Spleen (tissue), 11 donors: Measurements from ENCODE around the gene CFAP157. TPM values are rescaled to one million over a fixed set of nuclear protein-coding genes. Genes with fewer than 3 reads are reported as not detected.

ENCODE experiments used
- DNase-seq: peaks from one replicate; pipeline ENCODE4 v3.0.0-alpha.2; 2020
- H3K27ac ChIP-seq, 8 donors: fragments of 200-600 bp; sonication (generic) in 7 of 8; 1 replicate in 4 of 8; 2 replicates in 4 of 8; pipeline versions ENCODE4 v1.5.0 to v1.8.0; 2016 to 2021; ENCODE audit warnings: inconsistent platforms in 4 of 8, mild to moderate bottlenecking in 4 of 8, moderate library complexity in 1 of 8
- H3K27me3 ChIP-seq, 7 donors: fragments of 200-600 bp; sonication (generic) in 6 of 7; replicated peaks in 1 of 7; 1 replicate in 4 of 7; 2 replicates in 3 of 7; pipeline versions ENCODE4 v1.5.0 to v1.8.0; 2016 to 2021; ENCODE audit warnings: inconsistent platforms in 3 of 7, mild to moderate bottlenecking in 1 of 7
- H3K36me3 ChIP-seq, 6 donors: fragments of 200-600 bp; sonication (generic) in 5 of 6; 1 replicate in 4 of 6; 2 replicates in 2 of 6; pipeline versions ENCODE4 v1.5.0 to v1.8.0; 2016 to 2021; ENCODE audit warnings: inconsistent platforms in 2 of 6
- H3K4me1 ChIP-seq, 6 donors: fragments of 200-600 bp; sonication (generic) in 5 of 6; 1 replicate in 3 of 6; 2 replicates in 3 of 6; pipeline versions ENCODE4 v1.5.0 to v1.8.0; 2016 to 2021; ENCODE audit warnings: inconsistent platforms in 3 of 6
- H3K4me3 ChIP-seq, 8 donors: fragments of 200-600 bp; sonication (generic) in 7 of 8; 1 replicate in 4 of 8; 2 replicates in 4 of 8; pipeline versions ENCODE4 v1.5.0 to v1.8.0; 2016 to 2021; ENCODE audit warnings: inconsistent platforms in 4 of 8, mild to moderate bottlenecking in 4 of 8, moderate library complexity in 2 of 8
- H3K9me3 ChIP-seq, 8 donors: fragments of 200-600 bp; sonication (generic) in 7 of 8; 1 replicate in 4 of 8; 2 replicates in 4 of 8; pipeline versions ENCODE4 v1.5.0 to v1.8.0; 2016 to 2021; ENCODE audit warnings: inconsistent platforms in 4 of 8
- POLR2A ChIP-seq, 3 donors: fragments of 450-650 bp; IDR thresholded peaks; one replicate each; pipeline ENCODE4 v1.5.1; 2017; ENCODE audit warnings: antibody characterized with exemption in 3 of 3, mild to moderate bottlenecking in 1 of 3
- POLR2AphosphoS5 ChIP-seq, 3 donors: sonication (generic); formaldehyde crosslinking; IDR thresholded peaks; one replicate each; pipeline ENCODE4 v1.5.1; 2017; ENCODE audit warnings: antibody characterized with exemption in 3 of 3
- WGBS, 5 donors: extraction: QIAGEN DNeasy Blood & Tissue Kit in 3 of 5; methylation state at CpG; one replicate each; pipeline versions ENCODE4 v1.1.5 to v1.1.7; 2013 to 2018; 5-methylcytosine and 5-hydroxymethylcytosine counted together
- intact Hi-C: fragments of 100-400 bp; cut with DNase I; formaldehyde crosslinking; loops from one replicate; pipeline ENCODE4 v1.15.0; 2023; ENCODE audit warnings: low total_unique reads
- polyA plus RNA-seq, 3 donors: library from polyadenylated mRNA; stranded (reverse); fragments of 200-250 nt; gene quantifications; one replicate each; pipeline ENCODE4 v1.2.1, GENCODE V29; 2013
- total RNA-seq, 7 donors: library from RNA; depleted of rRNA in 3 of 7; stranded (reverse); fragments of >200 nt in 3 of 7; fragmentation: NEBNext Ultra II Directional in 4 of 7; extraction: Animal tissue kit (Norgen Biotek cat#: 25700) in 4 of 7; gene quantifications; one replicate each; pipeline versions ENCODE4 v1.1.0 to v1.2.1, GENCODE V29; 2016 to 2021
- TF ChIP-seq, protein P1 (sequence below), 11 experiments: fragments of 200-600 bp in 7 of 11; fragments of 450-650 bp in 4 of 11; sonication (generic) in 4 of 11; IDR thresholded peaks in 8 of 11; conservative IDR thresholded peaks in 3 of 11; 1 replicate in 7 of 11; 2 replicates in 4 of 11; pipeline versions ENCODE4 v1.4.0 to v1.8.0; 2016 to 2021; ENCODE audit warnings: antibody characterized with exemption in 11 of 11, inconsistent platforms in 4 of 11, mild to moderate bottlenecking in 1 of 11
- donor health status: healthy with polysubstance abuse.
- donor health status: DM: no; HTN: no; CAD: no; lungs with moderate emphysema.
- donor health status: DM: no; HTN: no; CAD: no.
- donor health status: Bipolar disorder and iron deficiency.
- donor health status: healthy.
- donor health status: DM: no; HTN: no; CAD: no.
- donor health status: DM: yes; HTN: yes; CAD: no.

CFAP157 gene
- total and polyA plus RNA-seq, 10 donors, result 0.09 to 0.21 (median 0.13) TPM; not detected in 3

- WGBS, 5 donors, result 72 to 80% (median 73%) methylated on average over 9 of the region's 9 CpGs
- TF ChIP-seq, protein P1, sequence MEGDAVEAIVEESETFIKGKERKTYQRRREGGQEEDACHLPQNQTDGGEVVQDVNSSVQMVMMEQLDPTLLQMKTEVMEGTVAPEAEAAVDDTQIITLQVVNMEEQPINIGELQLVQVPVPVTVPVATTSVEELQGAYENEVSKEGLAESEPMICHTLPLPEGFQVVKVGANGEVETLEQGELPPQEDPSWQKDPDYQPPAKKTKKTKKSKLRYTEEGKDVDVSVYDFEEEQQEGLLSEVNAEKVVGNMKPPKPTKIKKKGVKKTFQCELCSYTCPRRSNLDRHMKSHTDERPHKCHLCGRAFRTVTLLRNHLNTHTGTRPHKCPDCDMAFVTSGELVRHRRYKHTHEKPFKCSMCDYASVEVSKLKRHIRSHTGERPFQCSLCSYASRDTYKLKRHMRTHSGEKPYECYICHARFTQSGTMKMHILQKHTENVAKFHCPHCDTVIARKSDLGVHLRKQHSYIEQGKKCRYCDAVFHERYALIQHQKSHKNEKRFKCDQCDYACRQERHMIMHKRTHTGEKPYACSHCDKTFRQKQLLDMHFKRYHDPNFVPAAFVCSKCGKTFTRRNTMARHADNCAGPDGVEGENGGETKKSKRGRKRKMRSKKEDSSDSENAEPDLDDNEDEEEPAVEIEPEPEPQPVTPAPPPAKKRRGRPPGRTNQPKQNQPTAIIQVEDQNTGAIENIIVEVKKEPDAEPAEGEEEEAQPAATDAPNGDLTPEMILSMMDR (IDR thresholded peaks at IDR 0.05 in 8 of 11, conservative IDR thresholded peaks at IDR 0.05 in 3 of 11), result no peak
- no peak for TF ChIP-seq POLR2A (IDR thresholded peaks at IDR 0.05)
- TF ChIP-seq POLR2AphosphoS5 (IDR thresholded peaks at IDR 0.05), result no peak
- Histone ChIP-seq H3K4me3 (no peak overlapping the region), H3K27me3 (no peaks in the 10 kb centered on the region), H3K27ac (no peak overlapping the region), H3K9me3 (no peaks in the 10 kb centered on the region), H3K4me1 (peaks cover 3 to 26% (median 10%) of the 10 kb centered on the region in 6 donors), H3K36me3 (no peaks in the 10 kb centered on the region)
- intact Hi-C loops, result no loop called here
- no peak for DNase-seq
These were observed 3.4 kb upstream of the CFAP157 start for GRCh38 chr9:127703289-127703946.

DNA sequence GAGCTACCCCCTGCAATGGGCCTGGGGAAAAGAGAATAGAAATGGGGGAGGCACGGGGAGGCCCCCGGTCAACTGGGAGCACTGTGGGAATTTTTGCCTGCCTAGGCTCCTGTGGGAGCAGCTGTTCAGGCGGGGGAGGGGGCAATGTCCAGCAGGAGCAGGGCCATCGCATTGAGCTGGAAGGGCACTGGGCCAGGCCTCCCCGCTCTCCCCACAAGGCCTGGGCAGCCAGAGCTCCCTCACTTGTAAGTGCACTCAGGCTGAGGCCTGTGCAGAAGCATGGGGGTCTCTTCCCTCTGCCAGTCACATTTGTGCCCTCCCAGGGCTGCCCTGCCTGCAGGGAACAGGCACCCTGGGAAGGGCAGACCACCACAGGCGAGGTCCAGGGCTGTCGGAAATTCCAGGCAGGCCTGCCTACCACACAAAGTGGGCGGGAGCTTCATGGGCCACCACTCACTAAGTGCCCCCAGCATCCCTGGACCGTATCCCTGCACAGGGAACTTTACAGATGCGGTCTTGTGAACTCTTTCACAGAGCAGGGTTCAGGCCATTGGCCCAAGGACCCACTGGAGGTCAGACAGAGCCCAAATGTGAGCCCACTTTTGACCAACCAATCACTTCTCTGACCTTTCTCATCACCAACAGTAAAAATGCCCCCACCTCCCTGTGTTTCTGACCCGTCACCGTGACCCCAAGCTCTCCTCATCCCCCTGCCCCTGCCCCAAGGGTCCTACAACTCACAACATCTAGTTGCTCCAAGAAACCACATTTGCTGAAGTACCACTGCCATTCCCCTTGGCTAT, 1.0 kb upstream of the CFAP157 start:
- H3K27me3 ChIP-seq, result no peaks in the 10 kb centered on the region
- 82 to 98% (median 88%) methylated on average over 10 to 12 of the region's 12 CpGs for WGBS, 5 donors
- DNase-seq, result no peak
- no peaks in the 10 kb centered on the region for H3K9me3 ChIP-seq
- intact Hi-C loops, result no loop called here
- TF ChIP-seq POLR2AphosphoS5 (IDR thresholded peaks at IDR 0.05), result no peak
- TF ChIP-seq POLR2A (IDR thresholded peaks at IDR 0.05), result no peak
- TF ChIP-seq, protein P1 (IDR thresholded peaks at IDR 0.05 in 8 of 11, conservative IDR thresholded peaks at IDR 0.05 in 3 of 11), result no peak
- peaks cover 0 to 14% (median 8%) of the 10 kb centered on the region in 6 donors for H3K4me1 ChIP-seq
- H3K36me3 ChIP-seq, result no peaks in the 10 kb centered on the region
- no peak overlapping the region for H3K27ac ChIP-seq
- H3K4me3 ChIP-seq, result no peak overlapping the region

- no peak overlapping the region for H3K4me3 ChIP-seq
- no peak for DNase-seq
These were observed 978 bp downstream of the CFAP157 start for GRCh38 chr9:127707766-127708165.

More at GRCh38 chr9:127707766-127708165, 978 bp downstream of the CFAP157 start:
- TF ChIP-seq, protein P1 (IDR thresholded peaks at IDR 0.05 in 8 of 11, conservative IDR thresholded peaks at IDR 0.05 in 3 of 11), result peak in 4 of 11 experiments; percentile 8 to 24 (median 16)
- TF ChIP-seq POLR2AphosphoS5 (IDR thresholded peaks at IDR 0.05), result no peak
- no peaks in the 10 kb centered on the region for H3K27me3 ChIP-seq
- no peaks in the 10 kb centered on the region for H3K9me3 ChIP-seq
- 43 to 67% (median 48%) methylated on average over 5 of the region's 5 CpGs for WGBS, 5 donors
- no peak overlapping the region for H3K27ac ChIP-seq
- intact Hi-C loops, result no loop called here
- peaks cover 0 to 29% (median 16%) of the 10 kb centered on the region in 6 donors for H3K4me1 ChIP-seq
- peaks cover 0 to 12% (median 0%) of the 10 kb centered on the region in 6 donors for H3K36me3 ChIP-seq
